Sigmoid colon (tissue), 7 donors: Measurements from ENCODE around the gene CCDC194. TPM values are rescaled to one million over a fixed set of nuclear protein-coding genes. Genes with fewer than 3 reads are reported as not detected.
A peak's percentile ranks its signal among the peaks of the same experiment; 100 is the strongest.

Source experiments
- DNase-seq: peaks from one replicate; pipeline ENCODE4 v3.0.0-alpha.2; 2019
- H3K27ac ChIP-seq, 4 donors: fragments of 200-600 bp; sonication (generic); one replicate each; pipeline ENCODE4 v1.5.1; 2016 to 2019; ENCODE audit warnings: mild to moderate bottlenecking in 1 of 4
- H3K27me3 ChIP-seq, 3 donors: fragments of 200-600 bp; sonication (generic); one replicate each; pipeline ENCODE4 v1.5.1; 2019; ENCODE audit warnings: mild to moderate bottlenecking in 1 of 3
- H3K36me3 ChIP-seq, 4 donors: fragments of 200-600 bp; sonication (generic); one replicate each; pipeline ENCODE4 v1.5.1; 2016 to 2019
- H3K4me1 ChIP-seq, 4 donors: fragments of 200-600 bp; sonication (generic); one replicate each; pipeline ENCODE4 v1.5.1; 2017 to 2019
- H3K4me3 ChIP-seq, 4 donors: fragments of 200-600 bp; sonication (generic); one replicate each; pipeline ENCODE4 v1.5.1; 2017 to 2019; ENCODE audit warnings: mild to moderate bottlenecking in 2 of 4, moderate library complexity in 1 of 4
- H3K9me3 ChIP-seq, 4 donors: fragments of 200-600 bp in 3 of 4; sonication (generic) in 3 of 4; one replicate each; pipeline versions ENCODE4 v1.5.1 to v1.6.1; 2013 to 2019
- CTCF ChIP-seq, 4 experiments: fragments of 450-650 bp in 3 of 4; fragments of 200-600 bp in 1 of 4; IDR thresholded peaks; one replicate each; pipeline ENCODE4 v1.5.1; 2016 to 2019; ENCODE audit warnings: antibody characterized with exemption in 4 of 4, mild to moderate bottlenecking in 3 of 4, moderate library complexity in 2 of 4
- EP300 ChIP-seq, 4 donors: sonication (generic); formaldehyde crosslinking; IDR thresholded peaks; one replicate each; pipeline ENCODE4 v1.6.1; 2017; ENCODE audit warnings: antibody characterized with exemption in 4 of 4
- POLR2A ChIP-seq, 2 donors: fragments of 450-650 bp; IDR thresholded peaks; one replicate each; pipeline ENCODE4 v1.6.1; 2016; ENCODE audit warnings: antibody characterized with exemption in 2 of 2, mild to moderate bottlenecking in 2 of 2, moderate library complexity in 2 of 2
- POLR2AphosphoS5 ChIP-seq, 4 donors: sonication (generic); formaldehyde crosslinking; IDR thresholded peaks; one replicate each; pipeline ENCODE4 v1.6.1; 2017; ENCODE audit warnings: antibody characterized with exemption in 4 of 4
- WGBS, 2 donors: extraction: QIAGEN DNeasy Blood & Tissue Kit; methylation state at CpG; one replicate each; pipeline ENCODE4 v1.1.7; 2013; 5-methylcytosine and 5-hydroxymethylcytosine counted together
- intact Hi-C: fragments of 100-400 bp; cut with DNase I; formaldehyde crosslinking; loops from one replicate; pipeline ENCODE4 v1.15.1; 2023
- polyA plus RNA-seq, 3 donors: library from polyadenylated mRNA; stranded (reverse); fragments of 200-250 nt; gene quantifications; one replicate each; pipeline ENCODE4 v1.2.3, GENCODE V29; 2013
- total RNA-seq, 4 donors: library from RNA; depleted of rRNA; stranded (reverse); fragments of >200 nt; gene quantifications; one replicate each; pipeline ENCODE4 v1.1.0, GENCODE V29; 2016
- donor health status: healthy with polysubstance abuse.
- donor health status: Bipolar disorder and iron deficiency.
- donor health status: healthy.

Gene CCDC194
- total and polyA plus RNA-seq, 7 donors = 0.35 to 4.4 TPM; not detected in 5

DNA sequence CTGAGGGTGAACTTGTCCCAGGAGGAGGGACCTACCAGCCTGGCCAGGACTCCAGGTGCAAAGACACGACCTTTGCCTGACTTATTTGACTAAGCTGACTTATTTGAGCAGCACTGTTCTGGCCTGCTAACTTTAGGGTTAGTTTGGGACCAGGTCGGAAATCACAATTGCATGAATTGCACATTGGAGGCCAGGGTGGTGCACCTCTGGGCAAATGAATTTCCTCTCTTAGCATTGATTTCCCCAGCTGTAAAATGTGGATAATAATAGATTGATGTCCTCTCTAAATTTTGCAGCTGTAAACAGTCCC, 12.8 kb upstream of the CCDC194 start:
- intact Hi-C loops = no loop called here
- Histone ChIP-seq H3K27ac (peak overlapping the region; percentile 70 to 84 (median 75)), H3K4me1 (peaks cover 0 to 52% (median 30%) of the 10 kb centered on the region in 4 donors), H3K36me3 (peaks cover 0 to 6% (median 0%) of the 10 kb centered on the region in 4 donors), H3K27me3 (no peaks in the 10 kb centered on the region), H3K4me3 (peak overlapping the region in 3 of 4 donors; percentile 17 to 50 (median 48)), H3K9me3 (no peaks in the 10 kb centered on the region)
- TF ChIP-seq CTCF (IDR thresholded peaks at IDR 0.05) (no peak), EP300 (IDR thresholded peaks at IDR 0.05) (no peak), POLR2A (IDR thresholded peaks at IDR 0.05) (no peak), POLR2AphosphoS5 (IDR thresholded peaks at IDR 0.05) (no peak)
- 19% methylated on average over 2 of the region's 2 CpGs for WGBS, 2 donors
- no peak for DNase-seq

GRCh38 chr19:17406046-17406886, 12.3 kb upstream of the CCDC194 start:
- Histone ChIP-seq H3K27me3 (no peaks in the 10 kb centered on the region), H3K36me3 (peaks cover 0 to 10% (median 0%) of the 10 kb centered on the region in 4 donors), H3K4me3 (peak overlapping the region in 3 of 4 donors; percentile 40 to 50 (median 48)), H3K27ac (peak overlapping the region; percentile 70 to 84 (median 75)), H3K4me1 (peaks cover 0 to 50% (median 29%) of the 10 kb centered on the region in 4 donors), H3K9me3 (no peaks in the 10 kb centered on the region)
- intact Hi-C loops = no loop called here
- DNase-seq = no peak
- WGBS, 2 donors = 46 to 71% methylated on average over 10 of the region's 10 CpGs
- TF ChIP-seq POLR2AphosphoS5 (IDR thresholded peaks at IDR 0.05) (no peak), CTCF (IDR thresholded peaks at IDR 0.05) (no peak), EP300 (IDR thresholded peaks at IDR 0.05) (no peak), POLR2A (IDR thresholded peaks at IDR 0.05) (no peak)

- peak; percentile 87 for DNase-seq
- 43 to 71% methylated on average over 18 of the region's 18 CpGs for WGBS, 2 donors
- TF ChIP-seq POLR2AphosphoS5 (IDR thresholded peaks at IDR 0.05) (peak in 3 of 4 donors; percentile 34 to 78 (median 57)), CTCF (IDR thresholded peaks at IDR 0.05) (no peak)
- Histone ChIP-seq H3K4me1 (peaks cover 0 to 50% (median 29%) of the 10 kb centered on the region in 4 donors), H3K4me3 (peak within 1 kb of the TSS; percentile 16 to 50 (median 44)), H3K9me3 (no peaks in the 10 kb centered on the region), H3K36me3 (peaks cover 0 to 10% (median 0%) of the 10 kb centered on the region in 4 donors), H3K27ac (peak within 1 kb of the TSS; percentile 70 to 84 (median 75)), H3K27me3 (no peaks in the 10 kb centered on the region)
- intact Hi-C loops = no loop called here
Measured at GRCh38 chr19:17405250-17406045, 11.5 kb upstream of the CCDC194 start, which contains the start of gene BST2. TSS of gene BST2 (minus strand) at chr19:17405630. CDS start at chr19:17405575, 55 bp downstream.

DNA sequence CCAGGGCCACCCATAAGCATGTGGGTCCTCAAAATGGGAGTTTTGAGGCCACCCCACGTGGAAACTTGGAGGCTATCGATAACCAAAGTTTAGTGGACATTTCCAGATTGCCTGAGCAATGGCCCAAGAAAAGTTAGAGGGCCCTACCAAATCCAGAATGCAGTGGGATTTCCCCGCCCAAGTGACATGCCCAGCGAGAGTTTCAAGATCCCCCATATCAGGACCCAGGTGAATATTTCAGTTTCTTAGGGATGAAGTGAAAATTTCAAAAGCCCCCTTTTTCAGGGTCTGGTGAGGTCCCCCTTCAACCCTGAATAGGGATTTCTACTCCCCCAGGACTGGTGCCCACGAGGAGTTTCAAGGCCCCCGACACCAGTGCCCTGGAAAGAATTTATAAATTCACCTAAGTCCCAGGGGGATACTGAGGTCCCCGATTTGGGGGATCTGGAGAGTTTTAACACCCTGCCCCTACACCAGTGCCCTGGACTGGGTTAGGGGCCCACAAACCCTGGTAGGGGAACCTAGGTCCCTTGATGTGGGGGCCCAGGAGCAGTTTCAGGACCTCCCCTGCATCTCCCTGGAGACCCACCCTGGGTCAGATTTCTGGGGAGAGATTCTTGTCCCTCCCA, 10.7 kb upstream of the CCDC194 start:
- WGBS, 2 donors = 62 to 78% methylated on average over 7 of the region's 7 CpGs
- TF ChIP-seq CTCF (IDR thresholded peaks at IDR 0.05) (no peak), POLR2AphosphoS5 (IDR thresholded peaks at IDR 0.05) (no peak), POLR2A (IDR thresholded peaks at IDR 0.05) (no peak), EP300 (IDR thresholded peaks at IDR 0.05) (no peak)
- H3K36me3 ChIP-seq = peaks cover 0 to 16% (median 0%) of the 10 kb centered on the region in 4 donors
- H3K4me3 ChIP-seq = peak overlapping the region; percentile 16 to 50 (median 44)
- H3K27me3 ChIP-seq = no peaks in the 10 kb centered on the region
- H3K4me1 ChIP-seq = peaks cover 0 to 50% (median 29%) of the 10 kb centered on the region in 4 donors
- DNase-seq = no peak
- peak overlapping the region; percentile 70 to 84 (median 75) for H3K27ac ChIP-seq
- no peaks in the 10 kb centered on the region for H3K9me3 ChIP-seq
- intact Hi-C loops = no loop called here
